Measurements from ENCODE around the gene SDCBP2. TPM values are rescaled to one million over a fixed set of nuclear protein-coding genes. Genes with fewer than 3 reads are reported as not detected.
A peak's percentile ranks its signal among the peaks of the same experiment; 100 is the strongest.

The SDCBP2 gene
- total RNA-seq, 1 experiment from 2014 or later: 1.9 TPM

DNA sequence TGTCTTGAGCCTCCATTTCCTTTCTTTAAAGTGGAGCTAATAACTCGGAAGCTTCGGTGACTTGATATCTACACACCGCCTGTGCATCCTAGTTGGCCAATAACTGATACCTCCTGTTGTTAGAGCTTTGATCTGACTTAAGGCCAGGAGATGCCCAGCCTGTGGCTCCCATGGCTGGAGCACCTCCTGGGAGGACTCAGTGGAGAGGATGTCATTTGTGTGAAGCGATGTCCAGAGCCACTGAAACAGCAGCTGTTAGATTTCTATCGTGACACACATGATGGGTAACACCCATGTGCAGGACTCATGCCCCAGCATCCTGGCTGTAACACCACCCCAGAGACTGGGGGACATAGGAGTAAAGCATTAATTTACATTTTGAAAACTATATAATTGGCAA, 30.8 kb downstream of the SDCBP2 start:
- Mint-ChIP-seq H3K27me3 (ENCODE audit: low read depth) (no peaks in the 10 kb centered on the region; the same call in 1 of the 2 replicates), H3K4me1 (peaks cover 12 to 21% of the 10 kb centered on the region in 2 experiments), H3K27ac (peak overlapping the region in 1 of 3 experiments; percentile 33; a peak in 1 of 7 replicates), H3K36me3 (ENCODE audit: insufficient read depth in 1 of 3, low read depth in 3 of 3) (no peaks in the 10 kb centered on the region; a peak in 1 of 7 replicates), H3K9me3 (no peaks in the 10 kb centered on the region), H3K4me3 (no peak overlapping the region)
- H3K56ac ChIP-seq (ENCODE audit: insufficient read length, low read depth, low read length): no peak overlapping the region
- H3K27ac ChIP-seq (ENCODE audit: insufficient read length, low read depth, low read length): no peak overlapping the region
- DNase-seq: no peak
- H3K14ac ChIP-seq (ENCODE audit: insufficient read depth, low read length): no peak overlapping the region
- no peaks in the 10 kb centered on the region for H3K4me1 ChIP-seq (ENCODE audit: insufficient read depth, low read length)
- WGBS (ENCODE audit: extremely low coverage, insufficient read length, low lambda C conversion rate): no CpG with 5 or more reads among the region's 5 CpGs
- H3K18ac ChIP-seq (ENCODE audit: insufficient read length, low read depth, low read length): no peak overlapping the region
- H4K8ac ChIP-seq (replicated peaks; ENCODE audit: insufficient read length, low read depth, low read length): no peak overlapping the region
- no peak overlapping the region for H4K91ac ChIP-seq (ENCODE audit: insufficient read length, low read depth, low read length)
- no peak overlapping the region for H2BK15ac ChIP-seq (ENCODE audit: low read depth, low read length)
- H3K79me1 ChIP-seq (ENCODE audit: insufficient read depth, low read depth, low read length, poor library complexity, severe bottlenecking): no peaks in the 10 kb centered on the region
- H4K5ac ChIP-seq (ENCODE audit: insufficient read length, low read depth, low read length): no peak overlapping the region
- no peak overlapping the region for H2AK5ac ChIP-seq (ENCODE audit: insufficient read length, low read length)
- no peak overlapping the region for H2BK12ac ChIP-seq (ENCODE audit: insufficient read length, low read depth, low read length)
- no peak overlapping the region for H3T11ph ChIP-seq (ENCODE audit: low read length)
- no peak for TF ChIP-seq CTCF (conservative IDR thresholded peaks at IDR 0.05)
- no peak overlapping the region for H2AFZ ChIP-seq (ENCODE audit: low read length)
- H3K9me3 ChIP-seq (ENCODE audit: control insufficient read depth, low read depth, low read length): no peaks in the 10 kb centered on the region
- no peak overlapping the region for H2BK20ac ChIP-seq (ENCODE audit: low read depth, low read length, poor library complexity, severe bottlenecking)
- no peaks in the 10 kb centered on the region for H3K27me3 ChIP-seq (ENCODE audit: insufficient read depth, low read length)
- H3K4me2 ChIP-seq (ENCODE audit: insufficient read depth, insufficient read length, low read length): no peak overlapping the region
- no peak overlapping the region for H2BK120ac ChIP-seq (ENCODE audit: low read depth, low read length, poor library complexity, severe bottlenecking)
- no peak overlapping the region for H3K9ac ChIP-seq (ENCODE audit: extremely low read depth, insufficient read length, low read length)
- no peaks in the 10 kb centered on the region for H4K20me1 ChIP-seq (ENCODE audit: control insufficient read depth, insufficient read depth, insufficient read length)
- H3K79me2 ChIP-seq (ENCODE audit: insufficient read depth, low read length): no peaks in the 10 kb centered on the region
- no peaks in the 10 kb centered on the region for H3K23me2 ChIP-seq (ENCODE audit: insufficient read length, low read depth, low read length, poor library complexity, severe bottlenecking)
- H3K4ac ChIP-seq (ENCODE audit: low read depth, low read length): no peak overlapping the region
- no peak overlapping the region for H2BK5ac ChIP-seq (ENCODE audit: insufficient read length, low read length)
- H3K23ac ChIP-seq (ENCODE audit: insufficient read length, low read depth, low read length): no peak overlapping the region

All from H9 (cell line).